Prostate gland (tissue), 2 donors: ENCODE results near the gene APOA4. TPM values are rescaled to one million over a fixed set of nuclear protein-coding genes. Genes with fewer than 3 reads are reported as not detected.

Experiments
- DNase-seq: peaks from one replicate; pipeline ENCODE4 v3.0.0-alpha.2; 2019; ENCODE audit warnings: low spot score
- H3K27ac ChIP-seq, 2 donors: fragments of 200-600 bp; sonication (generic); 2 replicates each; pipeline ENCODE4 v1.5.1; 2017 to 2019
- H3K27me3 ChIP-seq: fragments of 200-600 bp; sonication (generic); replicated peaks from 2 replicates; pipeline ENCODE4 v1.5.1; 2019; ENCODE audit not compliant: insufficient read depth
- H3K36me3 ChIP-seq, 2 donors: fragments of 200-600 bp; sonication (generic); 1 replicate in 1 of 2; 2 replicates in 1 of 2; pipeline versions ENCODE4 v1.5.1 to v1.8.1; 2017 to 2019
- H3K4me1 ChIP-seq: fragments of 200-600 bp; sonication (generic); replicated peaks from 2 replicates; pipeline ENCODE4 v1.5.1; 2019
- H3K4me3 ChIP-seq, 2 donors: fragments of 200-600 bp; sonication (generic); 2 replicates each; pipeline ENCODE4 v1.5.1; 2017 to 2019
- H3K9me3 ChIP-seq: fragments of 200-600 bp; sonication (generic); 2 replicates; pipeline ENCODE4 v1.5.1; 2017
- POLR2A ChIP-seq: fragments of 450-650 bp; IDR thresholded peaks from one replicate; pipeline ENCODE4 v1.6.1; 2016; ENCODE audit warnings: antibody characterized with exemption, mild to moderate bottlenecking
- POLR2AphosphoS5 ChIP-seq: sonication (generic); formaldehyde crosslinking; IDR thresholded peaks from one replicate; pipeline ENCODE4 v1.6.1; 2017; ENCODE audit warnings: antibody characterized with exemption
- WGBS: methylation state at CpG from one replicate; pipeline ENCODE4 v1.1.5; 2018; 5-methylcytosine and 5-hydroxymethylcytosine counted together
- intact Hi-C: fragments of 100-400 bp; cut with DNase I; formaldehyde crosslinking; loops from one replicate; pipeline ENCODE4 v1.14.2; 2022
- total RNA-seq, 2 donors: library from RNA; depleted of rRNA; stranded (reverse); fragments of >200 nt; gene quantifications; one replicate each; pipeline ENCODE4 v1.1.0, GENCODE V29; 2016
- TF ChIP-seq, protein P1 (sequence below), 4 experiments: fragments of 200-600 bp in 2 of 4; fragments of 450-650 bp in 2 of 4; sonication (generic) in 2 of 4; IDR thresholded peaks; 1 replicate in 3 of 4; 2 replicates in 1 of 4; pipeline ENCODE4 v1.5.1; 2016 to 2019; ENCODE audit warnings: antibody characterized with exemption in 4 of 4, mild to moderate bottlenecking in 2 of 4, moderate library complexity in 2 of 4

The APOA4 gene
- total RNA-seq, 2 donors from 2014 or later, result not detected

DNA sequence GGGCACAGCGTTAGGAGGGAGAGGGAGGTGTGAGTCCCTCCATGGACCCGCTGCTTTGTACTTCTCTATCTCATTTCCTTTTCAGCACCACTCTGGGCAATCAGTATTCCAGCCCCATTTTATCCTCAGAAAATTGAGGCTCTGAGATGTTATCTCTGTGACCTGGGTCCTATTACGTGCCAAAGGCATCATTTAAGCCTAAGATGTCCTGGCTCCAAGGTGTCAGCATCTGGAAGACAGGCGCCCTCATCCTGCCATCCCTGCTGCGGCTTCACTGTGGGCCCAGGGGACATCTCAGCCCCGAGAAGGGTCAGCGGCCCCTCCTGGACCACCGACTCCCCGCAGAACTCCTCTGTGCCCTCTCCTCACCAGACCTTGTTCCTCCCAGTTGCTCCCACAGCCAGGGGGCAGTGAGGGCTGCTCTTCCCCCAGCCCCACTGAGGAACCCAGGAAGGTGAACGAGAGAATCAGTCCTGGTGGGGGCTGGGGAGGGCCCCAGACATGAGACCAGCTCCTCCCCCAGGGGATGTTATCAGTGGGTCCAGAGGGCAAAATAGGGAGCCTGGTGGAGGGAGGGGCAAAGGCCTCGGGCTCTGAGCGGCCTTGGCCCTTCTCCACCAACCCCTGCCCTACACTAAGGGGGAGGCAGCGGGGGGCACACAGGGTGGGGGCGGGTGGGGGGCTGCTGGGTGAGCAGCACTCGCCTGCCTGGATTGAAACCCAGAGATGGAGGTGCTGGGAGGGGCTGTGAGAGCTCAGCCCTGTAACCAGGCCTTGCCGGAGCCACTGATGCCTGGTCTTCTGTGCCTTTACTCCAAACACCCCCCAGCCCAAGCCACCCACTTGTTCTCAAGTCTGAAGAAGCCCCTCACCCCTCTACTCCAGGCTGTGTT is 5.8 kb upstream of the APOA4 start:
- H3K36me3 ChIP-seq, result no peaks in the 10 kb centered on the region
- H3K4me1 ChIP-seq, result no peaks in the 10 kb centered on the region
- no peak overlapping the region for H3K4me3 ChIP-seq
- WGBS, result 65% methylated on average over 16 of the region's 16 CpGs
- no peaks in the 10 kb centered on the region for H3K9me3 ChIP-seq
- no peak overlapping the region for H3K27ac ChIP-seq
- no peak for DNase-seq
- no peak for TF ChIP-seq POLR2A
- TF ChIP-seq, protein P1, sequence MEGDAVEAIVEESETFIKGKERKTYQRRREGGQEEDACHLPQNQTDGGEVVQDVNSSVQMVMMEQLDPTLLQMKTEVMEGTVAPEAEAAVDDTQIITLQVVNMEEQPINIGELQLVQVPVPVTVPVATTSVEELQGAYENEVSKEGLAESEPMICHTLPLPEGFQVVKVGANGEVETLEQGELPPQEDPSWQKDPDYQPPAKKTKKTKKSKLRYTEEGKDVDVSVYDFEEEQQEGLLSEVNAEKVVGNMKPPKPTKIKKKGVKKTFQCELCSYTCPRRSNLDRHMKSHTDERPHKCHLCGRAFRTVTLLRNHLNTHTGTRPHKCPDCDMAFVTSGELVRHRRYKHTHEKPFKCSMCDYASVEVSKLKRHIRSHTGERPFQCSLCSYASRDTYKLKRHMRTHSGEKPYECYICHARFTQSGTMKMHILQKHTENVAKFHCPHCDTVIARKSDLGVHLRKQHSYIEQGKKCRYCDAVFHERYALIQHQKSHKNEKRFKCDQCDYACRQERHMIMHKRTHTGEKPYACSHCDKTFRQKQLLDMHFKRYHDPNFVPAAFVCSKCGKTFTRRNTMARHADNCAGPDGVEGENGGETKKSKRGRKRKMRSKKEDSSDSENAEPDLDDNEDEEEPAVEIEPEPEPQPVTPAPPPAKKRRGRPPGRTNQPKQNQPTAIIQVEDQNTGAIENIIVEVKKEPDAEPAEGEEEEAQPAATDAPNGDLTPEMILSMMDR (IDR thresholded peaks at IDR 0.05), result no peak
- TF ChIP-seq POLR2AphosphoS5, result no peak
- intact Hi-C loops, result no loop called here
- no peaks in the 10 kb centered on the region for H3K27me3 ChIP-seq

DNA sequence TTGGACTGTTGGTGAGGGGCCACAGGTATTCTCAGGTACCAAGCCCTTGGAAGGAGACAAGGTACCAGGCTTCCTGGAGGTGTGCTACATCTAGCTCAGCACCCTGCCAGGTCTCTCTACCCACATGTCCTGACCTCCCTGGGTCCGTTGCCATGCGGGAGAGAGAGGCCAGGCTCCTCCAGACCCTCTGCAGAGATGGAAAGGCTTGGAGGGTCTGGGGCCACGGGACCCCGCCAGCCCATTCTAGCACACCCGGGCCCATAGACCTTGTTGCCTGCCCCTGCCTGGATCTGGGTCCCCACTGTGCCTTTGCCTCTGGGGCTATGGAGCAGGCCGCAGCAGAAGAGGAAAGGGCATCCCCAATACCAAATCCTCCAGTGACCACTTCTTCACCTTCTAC is 4.4 kb upstream of the APOA4 start:
- no peaks in the 10 kb centered on the region for H3K4me1 ChIP-seq
- no peaks in the 10 kb centered on the region for H3K27me3 ChIP-seq
- DNase-seq, result no peak
- intact Hi-C loops, result no loop called here
- no peak overlapping the region for H3K4me3 ChIP-seq
- TF ChIP-seq POLR2AphosphoS5, result no peak
- TF ChIP-seq, protein P1 (IDR thresholded peaks at IDR 0.05), result no peak
- TF ChIP-seq POLR2A, result no peak
- H3K9me3 ChIP-seq, result no peaks in the 10 kb centered on the region
- 98% methylated on average over 6 of the region's 6 CpGs for WGBS
- H3K27ac ChIP-seq, result no peak overlapping the region
- H3K36me3 ChIP-seq, result no peaks in the 10 kb centered on the region

DNA sequence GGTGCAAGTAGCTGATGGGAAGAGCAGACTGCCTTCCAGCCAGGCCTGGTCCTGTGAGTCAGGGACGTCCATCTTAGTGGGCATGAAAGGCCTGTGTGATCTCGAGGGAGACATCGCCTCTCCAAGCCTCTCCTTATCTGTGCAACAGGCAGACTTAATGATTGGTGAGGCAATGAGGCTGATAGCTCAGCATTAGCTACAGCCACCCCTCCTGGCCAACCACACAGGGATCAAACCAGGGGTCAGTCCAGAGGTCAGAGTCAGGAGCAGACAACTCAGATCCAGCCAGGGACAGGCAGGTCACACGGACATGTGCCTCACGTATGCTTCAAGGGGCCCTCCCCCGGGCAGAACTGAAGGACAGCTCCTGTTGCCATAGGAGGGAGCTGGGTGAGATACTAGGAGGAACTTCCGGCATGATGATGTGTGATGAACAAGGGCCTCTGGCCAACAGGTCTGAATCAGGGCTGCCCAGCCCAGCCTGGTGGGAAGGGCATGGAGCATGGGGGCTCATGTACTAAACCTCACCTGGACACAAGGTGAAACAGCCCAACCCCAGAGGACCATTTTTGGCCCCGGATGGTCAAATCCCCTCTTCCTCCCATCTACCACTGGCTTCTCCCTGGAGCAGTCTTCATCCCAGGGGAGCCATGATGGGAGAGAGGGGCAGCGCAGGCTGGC is 3.8 kb upstream of the APOA4 start:
- DNase-seq, result no peak
- Histone ChIP-seq H3K4me3 (no peak overlapping the region), H3K9me3 (no peaks in the 10 kb centered on the region), H3K4me1 (no peaks in the 10 kb centered on the region), H3K27me3 (no peaks in the 10 kb centered on the region), H3K27ac (no peak overlapping the region), H3K36me3 (no peaks in the 10 kb centered on the region)
- TF ChIP-seq POLR2A (no peak), POLR2AphosphoS5 (no peak)
- TF ChIP-seq, protein P1 (IDR thresholded peaks at IDR 0.05), result no peak
- intact Hi-C loops, result no loop called here
- WGBS, result 77% methylated on average over 9 of the region's 9 CpGs

DNA sequence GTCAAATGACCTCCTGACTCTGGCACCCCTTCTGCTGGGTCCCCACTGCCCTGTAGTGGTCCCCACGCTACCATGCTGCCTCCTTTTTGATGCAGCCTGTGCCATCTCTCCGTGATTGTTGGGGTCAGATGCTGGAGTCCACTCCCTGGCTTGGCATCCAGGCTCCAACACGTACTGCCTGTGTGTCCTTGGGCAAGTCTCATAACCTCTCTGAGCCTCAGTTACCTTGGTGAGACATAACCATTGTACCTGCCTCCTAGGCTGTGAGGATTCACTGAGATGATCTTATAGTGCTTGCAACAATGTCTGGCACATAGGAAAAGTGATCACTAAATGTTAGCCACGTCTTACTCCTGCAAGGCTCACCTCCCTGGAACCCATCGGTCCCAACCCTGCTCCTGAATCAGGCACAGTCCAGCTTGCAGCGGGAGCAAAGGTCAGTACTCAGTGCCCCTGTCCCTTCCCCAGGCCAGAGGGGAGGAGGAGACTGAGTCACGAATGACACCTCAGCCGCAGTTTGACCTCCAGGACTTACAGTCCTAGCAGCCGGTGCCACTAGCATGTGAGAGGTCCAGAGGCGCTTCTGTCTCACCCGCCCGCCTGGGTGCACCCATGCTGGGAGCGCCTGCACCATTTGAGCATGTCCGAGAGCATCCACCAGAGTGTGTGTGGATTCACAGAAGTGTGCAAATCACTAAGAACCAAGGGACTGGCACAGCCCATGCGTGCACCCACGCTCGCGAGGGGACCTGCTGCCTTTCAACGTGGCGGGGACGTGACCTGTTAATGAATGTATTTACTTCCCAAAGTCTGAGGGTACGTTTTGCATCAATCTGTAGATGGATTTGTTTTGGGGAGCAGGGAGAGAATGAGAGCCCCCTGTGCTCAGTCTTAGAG is 3.0 kb upstream of the APOA4 start:
- intact Hi-C loops, result no loop called here
- TF ChIP-seq, protein P1 (IDR thresholded peaks at IDR 0.05), result no peak
- TF ChIP-seq POLR2A, result no peak
- TF ChIP-seq POLR2AphosphoS5, result no peak
- 74% methylated on average over 22 of the region's 22 CpGs for WGBS

More for the DNA sequence above, 3.0 kb upstream of the APOA4 start:
- Histone ChIP-seq H3K4me1 (no peaks in the 10 kb centered on the region), H3K36me3 (no peaks in the 10 kb centered on the region), H3K9me3 (no peaks in the 10 kb centered on the region), H3K4me3 (no peak overlapping the region), H3K27me3 (no peaks in the 10 kb centered on the region), H3K27ac (no peak overlapping the region)
- DNase-seq, result no peak
